Activated T-helper 9 cell treated with anti-CD3 and anti-CD28 coated beads, Interleukin-2, amount 50 U/mL, for 16 hours (primary cell): ENCODE measurements around the gene CRYBA2.

Source experiments
- DNase-seq: peaks from one replicate; pipeline ENCODE4 v3.0.0-alpha.2; 2020; ENCODE audit warnings: low read depth

CRYBA2 gene

DNA sequence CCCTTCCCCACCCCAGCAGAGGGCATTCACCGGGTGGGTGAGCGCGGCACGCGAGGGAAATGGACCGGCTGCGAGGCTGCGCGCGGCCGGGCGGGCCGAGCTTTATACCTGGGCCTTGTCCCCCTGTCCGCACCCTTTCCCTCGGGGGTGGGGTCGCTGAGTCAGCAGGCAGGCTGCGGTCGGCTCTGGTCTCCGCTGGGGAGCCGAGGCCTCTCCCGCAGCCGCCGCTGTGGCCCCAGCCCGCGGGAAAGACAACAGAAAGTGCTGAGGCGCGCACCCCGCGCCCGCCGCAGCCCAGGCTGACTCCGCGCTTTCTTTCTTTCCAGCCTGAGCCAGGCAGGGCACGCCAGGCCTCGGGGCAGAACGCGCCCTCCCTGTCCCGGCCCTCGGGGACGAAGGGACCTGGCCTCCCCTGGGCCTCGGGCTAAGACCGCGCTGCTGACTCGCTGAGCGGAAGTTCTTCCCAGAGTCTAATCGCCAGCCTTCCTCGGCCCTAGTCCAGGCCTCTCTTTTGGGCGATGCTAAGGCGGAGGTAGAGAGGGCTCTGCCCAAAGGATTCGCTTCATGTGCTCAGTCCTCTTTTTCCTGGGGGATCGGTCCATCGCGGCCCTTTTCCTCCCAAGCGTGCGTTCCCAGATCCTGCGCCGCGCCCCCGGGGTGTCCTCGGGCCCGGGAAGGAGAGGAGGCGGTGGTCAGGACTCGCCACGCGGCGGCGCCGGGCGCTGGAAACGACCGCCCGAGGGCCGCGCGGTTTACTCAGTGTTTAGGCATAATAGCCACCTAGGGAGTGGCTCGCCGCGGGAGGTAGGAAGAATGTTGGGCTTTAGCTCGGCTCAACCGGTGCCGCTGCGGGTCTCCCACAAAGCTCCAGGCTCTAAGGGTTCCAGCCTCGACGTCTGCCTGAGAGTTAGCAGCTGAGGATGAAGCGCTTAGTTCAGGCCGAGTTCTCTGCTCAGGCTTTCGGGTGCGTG lies at the start of gene CRYBA2:
CRYBA2 (minus strand) TSS at position 78 of the 971 bp plus-strand sequence. CDS start 246 bp downstream, outside the sequence.
- no peak for DNase-seq

DNA sequence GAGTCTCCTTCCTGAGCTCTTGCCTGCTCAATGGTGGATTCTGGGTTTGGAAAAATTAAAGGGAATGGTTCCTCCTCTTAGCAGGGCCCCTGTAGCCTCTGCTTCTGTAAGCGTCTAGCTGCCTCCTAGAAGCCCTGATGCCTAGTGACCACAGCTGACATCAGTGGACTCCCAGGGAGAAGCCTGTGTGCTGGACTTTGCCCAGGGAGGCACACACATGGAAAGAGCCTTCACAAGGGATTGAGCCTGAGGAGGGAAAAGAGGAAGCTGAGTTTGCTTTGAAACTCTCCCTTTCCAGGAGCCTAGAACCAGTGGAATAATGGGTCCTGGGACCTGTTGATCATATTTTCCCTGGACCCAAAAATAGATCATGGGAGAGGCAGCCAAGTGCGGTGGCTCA lies 49.5 kb upstream of the CRYBA2 start:
- no peak for DNase-seq

DNA sequence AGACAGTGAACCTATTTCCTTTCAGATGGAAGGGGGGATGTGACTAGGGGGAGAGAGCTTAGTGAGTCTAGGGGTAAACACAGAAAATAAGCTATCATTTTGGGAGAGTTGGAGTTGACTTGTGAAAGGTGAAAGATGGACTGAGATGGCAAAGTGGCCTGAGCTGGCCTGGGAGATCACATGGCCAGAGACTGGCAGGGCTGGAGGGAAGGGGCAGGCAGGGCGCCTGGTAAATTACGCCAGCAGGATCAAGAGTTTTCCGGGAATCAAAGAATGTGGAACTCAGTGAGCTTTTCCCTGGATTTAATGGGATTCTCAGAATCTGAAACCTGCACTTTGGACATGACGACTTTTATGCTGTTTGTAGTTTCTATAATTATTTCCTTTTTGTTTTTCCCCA lies 48.9 kb upstream of the CRYBA2 start:
- no peak for DNase-seq

DNA sequence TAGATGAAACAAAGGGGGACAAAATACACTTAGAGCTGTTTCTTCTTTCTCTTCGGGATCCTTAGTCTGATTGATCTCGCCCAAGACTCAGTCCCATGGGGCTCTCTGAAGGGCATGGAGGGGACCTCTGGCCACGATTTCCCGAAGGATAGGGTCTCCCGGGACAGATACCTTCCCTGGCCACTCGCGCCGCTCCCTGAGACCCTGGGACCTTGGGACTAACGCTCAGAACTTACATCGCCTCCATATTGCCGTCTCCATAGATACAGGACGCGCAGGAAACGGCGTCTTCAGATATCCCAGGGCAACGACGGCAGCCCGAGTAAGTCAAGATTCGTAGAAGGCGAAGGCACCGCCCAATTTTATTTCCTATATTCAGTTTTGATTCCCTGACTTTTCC lies 48.0 kb upstream of the CRYBA2 start, which contains the start of gene CFAP65:
CFAP65 (minus strand) TSS at position 265 of the 400 bp plus-strand sequence. CDS start 2,468 bp downstream, outside the sequence.
- DNase-seq = no peak

- no peak for DNase-seq
These were observed 45.4 kb upstream of the CRYBA2 start for GRCh38 chr2:219038600-219038999.

- no peak for DNase-seq
These were observed 44.7 kb upstream of the CRYBA2 start for GRCh38 chr2:219037783-219038499.

DNA sequence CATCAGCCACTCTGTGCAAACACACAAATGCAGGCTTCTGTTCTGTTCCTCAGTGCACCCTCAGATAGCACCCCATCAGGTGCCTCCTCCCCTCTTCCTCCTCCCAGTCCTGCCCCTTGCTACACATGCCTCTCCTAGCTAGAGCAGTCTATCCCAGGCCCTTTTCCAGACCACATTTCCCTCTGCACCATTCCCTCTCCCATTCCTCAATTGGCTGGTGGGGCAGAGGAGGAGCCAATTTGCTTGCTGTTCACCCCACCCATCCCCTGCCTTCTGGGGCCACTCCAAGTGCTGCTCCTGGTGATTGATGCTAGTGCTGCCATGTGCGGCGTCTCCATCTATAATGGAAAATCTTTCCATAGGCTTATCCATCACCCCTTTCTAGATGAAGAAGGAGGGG lies 42.7 kb upstream of the CRYBA2 start:
- DNase-seq = no peak

GRCh38 chr2:219034823-219035222 lies 41.6 kb upstream of the CRYBA2 start:
- no peak for DNase-seq

DNA sequence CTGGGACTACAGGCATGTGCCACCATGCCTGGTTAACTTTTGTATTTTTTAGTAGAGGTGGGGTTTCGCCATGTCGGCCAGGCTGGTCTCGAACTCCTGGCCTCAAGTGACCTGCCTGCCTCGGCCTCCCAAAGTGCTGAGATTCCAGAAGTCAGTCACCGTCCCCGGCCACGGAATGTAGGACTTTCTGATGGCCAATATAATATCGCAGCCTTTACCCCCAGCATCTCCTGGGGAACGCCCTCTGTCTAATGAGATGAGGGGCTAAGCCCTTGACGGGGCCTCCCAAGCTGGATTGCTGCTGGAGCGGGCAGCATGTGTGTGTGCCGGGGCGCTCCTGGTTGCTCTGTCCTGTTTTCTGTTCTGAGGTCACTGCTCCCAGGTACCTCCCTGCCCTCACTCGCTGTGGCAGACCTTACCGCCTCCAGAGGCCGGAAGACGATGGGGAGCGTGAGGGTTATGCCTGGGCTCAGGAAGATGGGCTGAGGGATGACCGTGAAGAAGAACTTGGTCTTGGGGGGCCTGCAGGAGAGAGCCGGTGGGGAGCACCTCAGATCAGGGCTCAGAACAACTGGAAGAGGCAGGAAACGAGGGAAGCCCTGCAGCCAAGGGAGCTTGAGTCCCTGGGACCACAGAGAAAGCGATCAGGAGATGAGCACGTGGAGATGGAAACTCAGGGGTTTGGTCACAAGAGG lies 39.0 kb upstream of the CRYBA2 start:
- no peak for DNase-seq

- no peak for DNase-seq
These were observed 38.0 kb upstream of the CRYBA2 start for GRCh38 chr2:219031005-219031738.

DNA sequence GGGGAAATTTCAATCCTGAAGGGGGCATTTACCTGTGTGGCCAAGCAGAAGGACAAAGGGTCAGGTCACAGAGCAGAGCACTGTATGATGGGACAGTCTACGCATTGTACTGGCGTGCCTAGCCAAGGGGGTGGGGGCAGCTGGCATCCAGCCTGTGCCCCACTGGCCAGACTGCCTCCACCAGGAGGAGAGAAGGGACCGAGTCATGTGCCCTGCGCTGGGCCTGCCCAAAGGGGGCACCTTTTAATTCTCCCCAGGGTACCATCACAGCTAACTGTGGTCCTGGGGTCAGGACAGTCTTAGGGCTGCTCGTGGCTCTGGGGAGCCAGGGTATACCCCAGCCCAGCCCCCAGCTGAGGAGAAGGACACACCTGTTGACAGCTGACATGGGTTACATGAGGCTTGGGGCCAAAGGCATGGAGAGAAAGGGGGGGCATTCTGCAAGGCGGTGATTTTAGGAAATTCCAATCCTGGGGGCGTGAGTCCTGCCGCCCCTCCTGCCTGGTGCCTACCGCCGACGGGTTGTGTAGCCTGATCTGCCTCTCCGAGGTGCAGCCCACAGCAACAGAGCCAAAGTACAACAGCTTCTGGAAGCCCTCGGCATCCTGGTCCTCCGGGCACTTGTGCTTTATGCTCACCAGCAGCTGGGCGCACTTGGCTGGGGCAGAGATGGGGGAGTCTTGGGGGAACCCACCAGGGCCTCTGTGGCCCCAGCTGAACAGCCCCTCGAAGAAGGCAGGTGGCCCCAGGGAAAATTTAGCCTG lies 37.1 kb upstream of the CRYBA2 start:
- DNase-seq = no peak

- DNase-seq = peak; percentile 62
These were observed 36.6 kb upstream of the CRYBA2 start for GRCh38 chr2:219029829-219030165.

DNA sequence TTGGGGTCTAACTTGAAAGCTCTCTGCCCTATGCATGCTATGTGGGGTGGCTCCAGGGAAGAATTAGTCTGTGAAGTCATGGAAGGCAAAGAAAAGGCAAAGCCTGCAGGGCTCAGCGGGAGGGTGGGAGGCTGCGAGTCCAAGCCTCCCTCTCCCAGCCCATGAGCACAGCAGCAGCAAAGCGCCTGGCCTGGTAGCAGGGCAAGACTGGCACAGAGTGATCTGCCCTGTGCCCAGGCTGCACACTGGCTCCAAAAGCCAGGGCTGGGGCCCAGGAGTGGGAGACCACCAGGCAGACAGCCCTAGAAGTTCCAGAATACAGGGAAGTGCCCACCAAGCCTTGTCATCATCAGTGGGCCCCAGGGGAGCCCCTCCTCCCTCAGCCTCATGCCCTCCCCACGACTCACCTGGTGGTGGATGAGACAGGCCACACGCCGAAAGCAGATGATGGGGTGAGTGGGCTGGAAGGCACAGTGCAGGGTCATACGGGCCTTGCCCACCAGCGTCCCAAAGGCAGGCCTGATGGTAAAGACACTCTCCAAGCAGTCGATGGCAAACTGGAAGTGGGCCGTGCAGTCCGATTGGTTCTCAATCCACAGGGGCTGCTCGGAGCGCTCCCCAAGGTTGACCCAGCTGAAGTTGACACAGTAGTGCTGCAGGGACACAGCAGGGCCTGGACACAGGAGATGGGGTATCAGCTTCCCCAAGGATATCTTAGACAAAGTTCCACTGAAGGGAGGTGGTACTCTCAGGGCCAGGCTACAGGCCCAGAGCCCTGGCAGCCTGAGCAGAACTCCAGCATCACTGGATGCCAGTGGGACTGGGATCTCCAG lies 36.0 kb upstream of the CRYBA2 start:
- DNase-seq = no peak

DNA sequence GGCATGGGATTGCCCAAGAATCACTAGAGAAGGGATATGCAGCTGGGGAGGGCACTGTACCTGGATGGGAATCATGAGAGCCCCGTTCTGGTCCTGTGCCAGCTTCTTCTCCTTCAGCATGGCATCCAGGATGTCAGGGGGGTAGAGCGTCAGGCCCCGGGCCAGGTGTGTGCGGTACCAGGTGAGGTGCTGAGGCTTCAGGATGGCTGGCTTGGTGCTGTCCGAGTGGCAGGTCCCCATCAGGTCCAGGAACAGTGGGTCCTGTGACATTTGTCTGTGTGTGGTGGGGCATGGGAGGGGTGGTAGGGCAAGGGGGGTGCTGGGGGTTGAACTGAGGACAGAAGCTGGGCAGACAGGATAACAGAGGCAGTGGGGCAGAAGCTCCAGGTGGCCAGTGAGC lies 34.9 kb upstream of the CRYBA2 start:
- DNase-seq = no peak

DNA sequence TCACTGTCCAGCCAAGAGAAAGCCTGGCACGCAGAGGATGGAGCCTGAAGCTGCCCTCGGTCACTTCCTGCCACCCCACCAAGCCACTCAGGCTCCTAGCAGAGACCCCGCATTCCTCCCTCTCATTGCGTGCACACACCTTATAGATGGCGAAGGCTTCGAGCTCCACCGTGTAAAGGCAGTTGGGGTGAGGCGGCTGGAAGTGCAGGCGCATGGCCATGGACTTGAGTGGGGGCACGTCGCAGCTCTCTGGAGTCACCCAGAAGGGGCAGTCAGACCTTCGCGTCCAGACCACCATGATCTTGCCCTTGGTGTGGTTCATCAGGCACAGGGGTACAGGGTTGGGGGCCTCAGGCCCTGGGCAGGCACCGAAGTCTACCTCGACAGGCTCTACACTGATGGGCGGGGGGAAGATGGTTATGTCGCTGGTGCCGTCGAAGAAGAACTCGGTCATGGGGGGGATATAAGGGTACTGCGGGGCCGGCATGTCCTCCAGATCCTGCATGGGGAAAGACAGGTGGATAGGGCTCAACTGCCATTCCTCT lies 34.4 kb upstream of the CRYBA2 start:
- no peak for DNase-seq

DNA sequence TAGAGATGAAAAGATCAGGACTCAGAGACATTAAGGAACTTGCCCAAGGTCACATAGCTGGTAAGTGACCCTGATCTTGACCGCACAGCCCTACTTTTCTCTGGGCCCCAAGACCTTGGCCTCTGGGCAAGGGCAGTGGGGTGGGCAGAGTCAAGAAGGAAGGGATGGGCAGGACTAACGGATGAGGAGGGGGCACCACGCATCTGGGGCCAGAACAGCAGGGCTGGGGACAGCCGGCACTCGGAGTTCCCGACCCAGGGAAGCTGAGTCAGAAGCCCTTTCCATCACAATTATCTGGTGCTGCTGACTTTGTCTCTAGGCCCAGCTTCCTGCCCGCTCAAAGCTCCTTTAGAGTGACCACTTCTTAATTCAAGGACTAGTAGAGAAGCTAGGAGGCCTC lies 33.7 kb upstream of the CRYBA2 start:
- DNase-seq = no peak

DNA sequence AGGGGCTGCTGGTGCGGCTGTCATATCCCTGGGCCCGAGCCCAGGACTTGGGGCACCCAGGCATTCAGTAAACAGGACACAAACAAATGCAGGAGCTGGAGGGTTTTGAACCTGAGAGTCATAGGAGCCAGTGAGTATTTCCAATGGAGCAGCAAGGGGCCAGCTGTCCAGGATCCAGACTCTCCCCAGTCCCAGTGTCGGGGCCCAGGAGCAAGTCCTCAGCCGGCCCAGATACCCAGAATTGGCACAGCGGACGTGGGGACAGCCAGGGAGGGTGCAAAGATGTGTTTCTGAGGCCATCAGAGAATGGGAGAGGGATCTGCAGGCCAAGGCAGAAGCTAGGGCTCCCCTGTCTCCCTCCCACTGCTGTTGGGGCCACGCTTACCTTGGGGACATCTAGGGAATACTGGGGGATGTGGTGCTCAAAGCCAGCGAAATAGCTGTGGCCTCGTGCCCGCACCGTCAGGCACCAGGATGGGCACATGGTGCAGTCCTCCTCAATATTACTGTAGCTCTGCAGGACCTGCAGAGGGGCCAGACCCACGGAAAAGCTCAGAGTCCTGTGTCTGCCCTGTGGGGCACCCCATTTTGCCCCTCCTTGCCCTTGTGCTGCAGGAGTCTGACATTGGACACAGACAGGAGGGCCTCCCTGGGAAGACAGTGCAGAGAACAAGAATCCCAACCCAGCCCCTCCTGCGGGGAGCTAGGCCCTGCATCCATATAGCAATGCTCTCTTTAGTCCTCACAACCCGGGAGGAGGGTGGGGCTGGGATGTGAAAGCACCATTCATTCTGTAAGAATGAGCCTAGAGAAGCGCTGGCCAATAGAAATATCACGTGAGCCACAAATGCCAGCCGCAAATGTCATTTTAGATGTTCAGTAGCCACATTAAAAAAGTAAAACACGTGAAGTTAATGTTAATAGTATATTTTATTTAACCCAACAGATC lies 32.7 kb upstream of the CRYBA2 start:
- no peak for DNase-seq

DNA sequence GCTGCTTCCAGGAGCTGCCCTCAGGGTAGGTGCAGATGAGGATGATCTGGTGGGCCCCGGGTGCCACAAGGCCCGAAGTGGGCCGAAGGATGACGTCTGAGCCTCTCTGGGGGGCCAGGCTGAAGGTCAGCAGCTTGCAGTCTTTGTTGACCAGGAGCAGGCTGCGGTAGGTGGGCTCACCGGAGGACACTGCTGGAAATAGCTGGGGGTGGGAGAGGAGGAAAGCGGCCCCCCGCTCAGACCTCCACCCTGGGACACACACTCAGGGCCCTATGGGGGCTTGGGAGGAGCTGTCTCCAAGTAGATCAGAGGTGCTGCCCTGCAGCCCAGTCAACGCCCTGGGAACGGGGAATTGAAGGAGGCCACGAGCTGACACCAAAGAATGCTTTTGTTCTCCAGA lies 30.8 kb upstream of the CRYBA2 start:
- DNase-seq = no peak
